Stimulated activated naive B cell treated with anti-CD40 and anti-IgM and Interleukin-4, amounts not matched to agents 10 μg/mL and 1 μg/mL and 100 μg/mL, for 72 hours (primary cell): Measurements from ENCODE around the gene SPRR2B.
"Not testable (repeated sequence)": the region's sequence is repeated elsewhere in the genome, so short reads cannot be mapped to it uniquely, and the experiment has no call there.

Experiments used
- ATAC-seq, 2 donors: fragments of 150-1000 bp; cut with Tn5 transposase; replicated peaks; 2 replicates each; pipeline ENCODE4 v1.10.0; 2021; ENCODE audit warnings: moderate library complexity in 1 of 2
- DNase-seq: peaks from one replicate; pipeline ENCODE4 v3.0.0; 2021
- H3K27ac Mint-ChIP-seq: one replicate; pipeline ENCODE4 v1.8.0; 2022; ENCODE audit warnings: mild to moderate bottlenecking, mixed read lengths
- H3K27me3 Mint-ChIP-seq, 2 donors: one replicate each; pipeline ENCODE4 v1.8.0; 2022; ENCODE audit warnings: mixed read lengths in 2 of 2
- H3K36me3 Mint-ChIP-seq, 2 donors: one replicate each; pipeline ENCODE4 v1.8.0; 2022; ENCODE audit warnings: mixed read lengths in 2 of 2, mild to moderate bottlenecking in 1 of 2
- H3K4me1 Mint-ChIP-seq, 2 donors: one replicate each; pipeline ENCODE4 v1.8.0; 2022; ENCODE audit warnings: mixed read lengths in 2 of 2, mild to moderate bottlenecking in 1 of 2
- H3K4me3 Mint-ChIP-seq, 2 donors: one replicate each; pipeline ENCODE4 v1.8.0; 2022; ENCODE audit warnings: mild to moderate bottlenecking in 2 of 2, mixed read lengths in 2 of 2, moderate library complexity in 1 of 2
- H3K9me3 Mint-ChIP-seq, 2 donors: one replicate each; pipeline ENCODE4 v1.8.0; 2022; ENCODE audit warnings: mixed read lengths in 2 of 2, mild to moderate bottlenecking in 1 of 2

SPRR2B gene

GRCh38 chr1:153071511-153071910 lies at the start of gene SPRR2B:
TSS of gene SPRR2B (minus strand) at chr1:153071611. CDS start at chr1:153070839, 772 bp downstream.
- DNase-seq (no peak), ATAC-seq (no peak)
- Mint-ChIP-seq H3K27ac (no peak within 1 kb of the TSS), H3K4me1 (no peaks in the 10 kb centered on the region), H3K9me3 (peaks cover 0 to 5% of the 10 kb centered on the region in 2 donors), H3K36me3 (peaks cover 0 to 3% of the 10 kb centered on the region in 2 donors), H3K4me3 (no peak within 1 kb of the TSS), H3K27me3 (peaks cover 22 to 38% of the 10 kb centered on the region in 2 donors)

- DNase-seq = no peak
- H3K36me3 Mint-ChIP-seq = peaks cover 0 to 4% of the 10 kb centered on the region in 2 donors
- H3K4me3 Mint-ChIP-seq = no peak overlapping the region
- peaks cover 16 to 25% of the 10 kb centered on the region in 2 donors for H3K9me3 Mint-ChIP-seq
- H3K4me1 Mint-ChIP-seq = no peaks in the 10 kb centered on the region
- H3K27me3 Mint-ChIP-seq = peaks cover 17 to 46% of the 10 kb centered on the region in 2 donors
- H3K27ac Mint-ChIP-seq = no peak overlapping the region
- ATAC-seq = no peak
These were observed 49.5 kb upstream of the SPRR2B start for GRCh38 chr1:153120945-153121344.

DNA sequence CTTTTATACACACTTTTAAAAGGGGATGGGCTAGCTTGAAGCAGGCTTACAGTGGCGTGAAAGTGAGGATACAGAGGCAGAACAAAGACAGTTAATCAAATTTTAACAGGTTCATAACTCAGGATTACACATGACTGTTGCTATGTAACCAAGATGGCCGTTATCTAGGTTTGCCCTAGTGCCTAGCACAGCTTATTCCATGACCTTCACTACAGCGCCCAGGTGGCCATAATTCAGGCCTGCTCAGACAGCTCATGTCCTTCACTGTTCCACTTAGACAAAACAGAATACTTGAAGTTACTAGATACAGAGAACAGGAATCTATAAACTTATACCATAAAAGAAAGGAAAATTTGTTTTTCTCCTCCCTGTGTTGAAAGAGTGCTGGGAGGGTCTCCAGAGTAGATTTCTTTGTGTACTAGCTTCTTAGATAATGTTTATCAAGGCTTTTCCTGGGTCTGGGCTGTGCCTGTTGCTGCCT lies 48.1 kb upstream of the SPRR2B start:
- Mint-ChIP-seq H3K4me1 (no peaks in the 10 kb centered on the region), H3K27me3 (peaks cover 23 to 52% of the 10 kb centered on the region in 2 donors), H3K9me3 (peaks cover 4 to 11% of the 10 kb centered on the region in 2 donors), H3K36me3 (no peaks in the 10 kb centered on the region), H3K27ac (no peak overlapping the region), H3K4me3 (no peak overlapping the region)
- no peak for ATAC-seq
- no peak for DNase-seq

DNA sequence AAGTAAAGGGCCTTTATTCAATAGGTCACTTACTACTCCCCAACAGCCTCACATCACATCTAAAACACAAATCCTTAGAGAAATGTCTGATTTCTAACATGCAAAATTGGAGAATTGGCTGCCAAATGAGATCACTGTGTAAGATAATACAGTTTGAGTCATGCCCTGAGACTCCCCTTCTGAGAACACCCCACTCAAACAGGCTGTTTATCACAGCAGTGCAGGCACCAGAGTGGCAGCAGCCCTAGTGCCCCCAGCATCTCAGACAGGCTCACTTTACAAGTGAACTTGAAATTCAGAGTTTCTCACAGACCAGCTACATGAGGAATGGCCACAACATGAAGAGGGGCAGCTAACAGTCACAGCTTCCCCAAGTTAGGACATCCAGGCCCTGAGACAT lies 43.9 kb upstream of the SPRR2B start:
- not testable (repeated sequence) for DNase-seq, H3K4me3 Mint-ChIP-seq, H3K4me1 Mint-ChIP-seq, H3K9me3 Mint-ChIP-seq, H3K36me3 Mint-ChIP-seq, ATAC-seq, H3K27ac Mint-ChIP-seq
- H3K27me3 Mint-ChIP-seq = peaks cover 22 to 52% of the 10 kb centered on the region in 2 donors

DNA sequence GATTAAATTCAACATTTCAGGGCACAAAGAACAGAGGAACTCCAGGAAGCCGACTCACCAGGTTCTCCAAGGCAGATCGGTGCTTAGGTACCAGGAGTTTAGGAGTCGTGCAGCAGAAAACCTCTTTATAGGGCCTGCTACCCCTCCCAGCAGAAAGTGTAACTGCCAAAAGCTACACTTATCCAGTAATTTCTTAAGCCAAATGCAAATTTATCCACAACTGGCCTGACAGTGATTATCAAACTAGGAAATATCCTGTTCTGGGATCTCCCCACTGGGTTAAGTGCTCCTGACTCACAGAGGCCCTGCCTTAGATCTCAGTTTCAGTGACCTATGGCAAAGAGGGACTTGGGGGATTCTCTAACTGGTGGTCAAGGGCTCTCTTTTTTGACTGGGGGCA lies 42.0 kb upstream of the SPRR2B start, which contains the start of gene SPRR2F:
Gene SPRR2F, minus strand, starts transcription at position 101 of the 400 bp plus-strand sequence. CDS start 783 bp downstream, outside the sequence.
- H3K27ac Mint-ChIP-seq = no peak within 1 kb of the TSS
- peaks cover 16 to 44% of the 10 kb centered on the region in 2 donors for H3K27me3 Mint-ChIP-seq

GRCh38 chr1:153112454-153112853 lies 41.0 kb upstream of the SPRR2B start:
- ATAC-seq, H3K36me3 Mint-ChIP-seq, H3K4me1 Mint-ChIP-seq, H3K4me3 Mint-ChIP-seq, H3K9me3 Mint-ChIP-seq, H3K27ac Mint-ChIP-seq, DNase-seq: not testable (repeated sequence)
- H3K27me3 Mint-ChIP-seq = peaks cover 19 to 39% of the 10 kb centered on the region in 2 donors

More for the DNA sequence above, 42.0 kb upstream of the SPRR2B start, which contains the start of gene SPRR2F:
- Mint-ChIP-seq H3K36me3 (no peaks in the 10 kb centered on the region), H3K4me1 (no peaks in the 10 kb centered on the region), H3K4me3 (no peak within 1 kb of the TSS), H3K9me3 (peaks cover 0 to 1% of the 10 kb centered on the region in 2 donors)
- DNase-seq = no peak
- ATAC-seq = no peak

GRCh38 chr1:153100245-153100644 lies 28.8 kb upstream of the SPRR2B start:
- no peaks in the 10 kb centered on the region for H3K4me1 Mint-ChIP-seq
- ATAC-seq (no peak), DNase-seq (no peak)
- peaks cover 3 to 4% of the 10 kb centered on the region in 2 donors for H3K9me3 Mint-ChIP-seq
- H3K36me3 Mint-ChIP-seq = no peaks in the 10 kb centered on the region
- H3K4me3 Mint-ChIP-seq = no peak overlapping the region
- H3K27ac Mint-ChIP-seq = no peak overlapping the region
- H3K27me3 Mint-ChIP-seq = peaks cover 20 to 35% of the 10 kb centered on the region in 2 donors

GRCh38 chr1:153099461-153100045 lies 28.1 kb upstream of the SPRR2B start:
- DNase-seq (no peak), ATAC-seq (no peak)
- Mint-ChIP-seq H3K27me3 (peaks cover 20 to 31% of the 10 kb centered on the region in 2 donors), H3K36me3 (no peaks in the 10 kb centered on the region), H3K4me1 (no peaks in the 10 kb centered on the region), H3K4me3 (no peak overlapping the region), H3K9me3 (peaks cover 2 to 3% of the 10 kb centered on the region in 2 donors), H3K27ac (no peak overlapping the region)

GRCh38 chr1:153095764-153096163 lies 24.4 kb upstream of the SPRR2B start:
- peaks cover 13 to 15% of the 10 kb centered on the region in 2 donors for H3K27me3 Mint-ChIP-seq
- no peaks in the 10 kb centered on the region for H3K9me3 Mint-ChIP-seq
- H3K36me3 Mint-ChIP-seq = no peaks in the 10 kb centered on the region
- no peak overlapping the region for H3K27ac Mint-ChIP-seq
- no peaks in the 10 kb centered on the region for H3K4me1 Mint-ChIP-seq
- DNase-seq (no peak), ATAC-seq (no peak)
- H3K4me3 Mint-ChIP-seq = no peak overlapping the region

GRCh38 chr1:153094426-153094825 lies 23.0 kb upstream of the SPRR2B start, which contains the start of gene SPRR2E:
TSS of gene SPRR2E (minus strand) at chr1:153094526. CDS start at chr1:153093751, 775 bp downstream.
- no peaks in the 10 kb centered on the region for H3K4me1 Mint-ChIP-seq
- H3K9me3 Mint-ChIP-seq = peaks cover 0 to 1% of the 10 kb centered on the region in 2 donors
- no peak within 1 kb of the TSS for H3K4me3 Mint-ChIP-seq
- H3K27me3 Mint-ChIP-seq = peaks cover 9 to 17% of the 10 kb centered on the region in 2 donors
- H3K36me3 Mint-ChIP-seq = no peaks in the 10 kb centered on the region
- ATAC-seq (no peak), DNase-seq (no peak)
- H3K27ac Mint-ChIP-seq = no peak within 1 kb of the TSS

DNA sequence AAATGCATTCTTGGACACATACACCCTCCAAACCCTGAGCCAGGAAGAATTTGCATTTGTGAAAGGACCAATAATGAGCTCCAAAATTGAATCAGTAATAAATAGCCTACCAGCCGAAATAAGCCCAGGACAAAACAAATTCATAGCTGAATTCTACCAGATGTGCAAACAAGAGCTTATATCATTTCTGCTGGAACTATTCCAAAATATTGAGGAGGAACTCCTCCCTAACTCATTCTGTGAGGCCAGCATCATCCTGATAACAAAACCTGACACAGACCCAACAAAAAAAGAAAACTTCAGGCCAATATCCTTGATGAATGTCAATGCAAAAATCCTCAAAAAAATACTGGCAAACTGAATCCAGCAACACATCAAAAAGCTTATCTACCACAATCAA lies 16.2 kb upstream of the SPRR2B start:
- H3K9me3 Mint-ChIP-seq = peaks cover 0 to 7% of the 10 kb centered on the region in 2 donors
- H3K36me3 Mint-ChIP-seq = no peaks in the 10 kb centered on the region
- no peak for ATAC-seq
- no peak for DNase-seq
- no peak overlapping the region for H3K4me3 Mint-ChIP-seq
- H3K27me3 Mint-ChIP-seq = peaks cover 24 to 58% of the 10 kb centered on the region in 2 donors
- no peaks in the 10 kb centered on the region for H3K4me1 Mint-ChIP-seq
- H3K27ac Mint-ChIP-seq = no peak overlapping the region

- Mint-ChIP-seq H3K27me3 (peaks cover 24 to 50% of the 10 kb centered on the region in 2 donors), H3K4me1 (no peaks in the 10 kb centered on the region), H3K4me3 (no peak overlapping the region), H3K27ac (no peak overlapping the region), H3K9me3 (peaks cover 9 to 12% of the 10 kb centered on the region in 2 donors), H3K36me3 (no peaks in the 10 kb centered on the region)
- ATAC-seq = no peak
- no peak for DNase-seq
These were observed 10.3 kb upstream of the SPRR2B start for GRCh38 chr1:153081736-153082135.

DNA sequence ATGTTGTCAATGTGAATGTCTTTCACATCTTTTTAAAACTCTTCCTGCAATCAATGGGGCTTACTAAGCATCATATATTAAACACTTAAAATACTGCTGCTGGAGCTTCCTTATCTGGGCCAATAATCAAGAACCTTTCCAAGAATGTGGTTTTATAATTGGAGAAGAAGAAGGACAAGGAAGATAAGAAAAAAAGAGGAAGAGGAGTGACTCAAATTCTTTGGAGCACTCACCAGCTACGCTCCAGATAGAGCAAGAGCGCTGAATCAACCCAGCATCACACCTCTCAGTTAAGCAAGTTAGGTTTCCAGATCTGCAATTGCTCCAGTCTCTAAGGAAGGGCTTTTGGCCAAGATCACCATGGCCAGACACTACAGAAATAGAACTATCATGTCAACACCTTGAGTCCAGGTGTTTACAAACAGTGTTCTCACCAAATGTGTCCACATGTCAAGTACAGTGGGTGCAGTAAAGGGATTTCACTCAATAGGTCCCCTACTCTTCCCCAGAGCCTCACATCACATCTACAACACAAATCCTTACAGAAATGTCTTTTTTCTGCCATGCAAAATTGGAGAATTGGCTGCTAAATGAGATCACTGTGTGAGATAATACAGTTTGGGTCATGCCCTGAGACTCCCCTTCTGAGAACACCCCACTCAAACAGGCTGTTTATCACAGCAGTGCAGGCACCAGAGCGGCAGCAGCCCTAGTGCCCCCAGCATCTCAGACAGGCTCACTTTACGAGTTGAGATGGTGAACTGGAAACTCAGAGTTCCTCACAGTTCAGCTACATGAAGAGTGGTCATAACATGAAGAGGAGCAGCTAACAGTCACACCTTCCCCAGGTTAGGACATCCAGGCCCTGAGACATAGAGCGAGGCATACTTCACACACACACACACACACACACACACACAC lies 1.7 kb upstream of the SPRR2B start:
- Mint-ChIP-seq H3K4me3 (no peak overlapping the region), H3K4me1 (no peaks in the 10 kb centered on the region), H3K36me3 (no peaks in the 10 kb centered on the region), H3K9me3 (peaks cover 0 to 2% of the 10 kb centered on the region in 2 donors), H3K27ac (no peak overlapping the region), H3K27me3 (peaks cover 13 to 24% of the 10 kb centered on the region in 2 donors)
- DNase-seq (no peak), ATAC-seq (no peak)

- no peak for ATAC-seq
- Mint-ChIP-seq H3K4me3 (no peak overlapping the region), H3K9me3 (peaks cover 0 to 5% of the 10 kb centered on the region in 2 donors), H3K4me1 (no peaks in the 10 kb centered on the region), H3K27me3 (peaks cover 27 to 40% of the 10 kb centered on the region in 2 donors), H3K27ac (no peak overlapping the region), H3K36me3 (peaks cover 0 to 3% of the 10 kb centered on the region in 2 donors)
- no peak for DNase-seq
These were observed 1.2 kb downstream of the SPRR2B start for GRCh38 chr1:153070243-153070642.
